Immature natural killer cell (primary cell): ENCODE data around the gene DAB2IP. TPM values are rescaled to one million over a fixed set of nuclear protein-coding genes. Genes with fewer than 3 reads are reported as not detected.
"Not testable (repeated sequence)": the region's sequence is repeated elsewhere in the genome, so short reads cannot be mapped to it uniquely, and the experiment has no call there.

Experiments
- DNase-seq, 3 donors: peaks; one replicate each; pipeline ENCODE4 v3.0.0; 2022; ENCODE audit warnings: mixed read lengths in 1 of 3
- H3K27ac Mint-ChIP-seq, 6 donors: one replicate each; pipeline ENCODE4 v1.8.0; 2020; ENCODE audit warnings: mixed read lengths in 6 of 6, mild to moderate bottlenecking in 5 of 6, inconsistent platforms in 4 of 6, moderate library complexity in 3 of 6
- H3K27me3 Mint-ChIP-seq, 3 donors: one replicate each; pipeline ENCODE4 v1.8.0; 2020 to 2021; ENCODE audit warnings: low read depth in 3 of 3, mild to moderate bottlenecking in 3 of 3, mixed read lengths in 3 of 3, moderate library complexity in 3 of 3, inconsistent platforms in 1 of 3
- H3K36me3 Mint-ChIP-seq, 3 donors: one replicate each; pipeline ENCODE4 v1.8.0; 2020; ENCODE audit warnings: mixed read lengths in 3 of 3, inconsistent platforms in 2 of 3, mild to moderate bottlenecking in 2 of 3
- H3K4me1 Mint-ChIP-seq, 2 donors: one replicate each; pipeline ENCODE4 v1.8.0; 2020; ENCODE audit warnings: inconsistent platforms in 2 of 2, mild to moderate bottlenecking in 2 of 2, mixed read lengths in 2 of 2, moderate library complexity in 1 of 2
- H3K4me3 Mint-ChIP-seq, 5 donors: one replicate each; pipeline ENCODE4 v1.8.0; 2020; ENCODE audit warnings: mild to moderate bottlenecking in 5 of 5, mixed read lengths in 5 of 5, inconsistent platforms in 3 of 5, moderate library complexity in 3 of 5
- H3K9me3 Mint-ChIP-seq, 6 donors: one replicate each; pipeline ENCODE4 v1.8.0; 2020; ENCODE audit warnings: mild to moderate bottlenecking in 6 of 6, mixed read lengths in 6 of 6, inconsistent platforms in 4 of 6, moderate library complexity in 3 of 6
- polyA plus RNA-seq, 3 donors: library from polyadenylated mRNA; unstranded; fragments of 300-500 nt; fragmentation: Illumina TruSeq; gene quantifications; one replicate each; pipeline ENCODE4 v1.2.3, GENCODE V29; 2021

DAB2IP gene
- polyA plus RNA-seq, 3 donors from 2014 or later, result 0.06 to 1.1 TPM; not detected in 1

- Mint-ChIP-seq H3K4me3 (no peak overlapping the region), H3K27me3 (peaks cover under 1 to 5% (median 2%) of the 10 kb centered on the region in 3 donors), H3K9me3 (peaks cover 0 to 2% (median 0%) of the 10 kb centered on the region in 6 donors), H3K36me3 (no peaks in the 10 kb centered on the region), H3K4me1 (no peaks in the 10 kb centered on the region), H3K27ac (no peak overlapping the region)
- DNase-seq, result no peak
Observed at GRCh38 chr9:121642758-121643157, 8.7 kb upstream of the DAB2IP start.

- Mint-ChIP-seq H3K36me3 (no peaks in the 10 kb centered on the region), H3K4me3 (no peak overlapping the region), H3K27me3 (peaks cover 3 to 5% (median 5%) of the 10 kb centered on the region in 3 donors), H3K27ac (no peak overlapping the region), H3K9me3 (peaks cover 0 to 2% (median 0%) of the 10 kb centered on the region in 6 donors), H3K4me1 (no peaks in the 10 kb centered on the region)
- DNase-seq, result no peak
Observed at GRCh38 chr9:121643473-121643872, 8.0 kb upstream of the DAB2IP start.

GRCh38 chr9:121644040-121644439 lies 7.4 kb upstream of the DAB2IP start:
- not testable (repeated sequence) for H3K4me1 Mint-ChIP-seq, H3K27ac Mint-ChIP-seq, H3K4me3 Mint-ChIP-seq

GRCh38 chr9:121645003-121645402 lies 6.4 kb upstream of the DAB2IP start:
- H3K27ac Mint-ChIP-seq, result no peak overlapping the region
- DNase-seq, result no peak
- peaks cover 0 to 2% (median 0%) of the 10 kb centered on the region in 6 donors for H3K9me3 Mint-ChIP-seq
- H3K27me3 Mint-ChIP-seq, result peaks cover 5 to 10% (median 9%) of the 10 kb centered on the region in 3 donors
- H3K4me1 Mint-ChIP-seq, result no peaks in the 10 kb centered on the region
- no peak overlapping the region for H3K4me3 Mint-ChIP-seq
- no peaks in the 10 kb centered on the region for H3K36me3 Mint-ChIP-seq

More at GRCh38 chr9:121644040-121644439, 7.4 kb upstream of the DAB2IP start:
- not testable (repeated sequence) for H3K27me3 Mint-ChIP-seq, H3K9me3 Mint-ChIP-seq, H3K36me3 Mint-ChIP-seq, DNase-seq

- DNase-seq, result no peak
- no peak overlapping the region for H3K4me3 Mint-ChIP-seq
- peaks cover 5 to 7% of the 10 kb centered on the region in 2 donors for H3K4me1 Mint-ChIP-seq
- H3K9me3 Mint-ChIP-seq, result peaks cover 0 to 2% (median 0%) of the 10 kb centered on the region in 6 donors
- H3K36me3 Mint-ChIP-seq, result no peaks in the 10 kb centered on the region
- no peak overlapping the region for H3K27ac Mint-ChIP-seq
- peaks cover 8 to 18% (median 14%) of the 10 kb centered on the region in 3 donors for H3K27me3 Mint-ChIP-seq
Observed at GRCh38 chr9:121645853-121646807, 5.3 kb upstream of the DAB2IP start.

GRCh38 chr9:121646992-121647391 lies 4.4 kb upstream of the DAB2IP start:
- Mint-ChIP-seq H3K36me3 (no peaks in the 10 kb centered on the region), H3K4me3 (no peak overlapping the region), H3K4me1 (peaks cover 6 to 9% of the 10 kb centered on the region in 2 donors), H3K27ac (no peak overlapping the region), H3K27me3 (peaks cover 10 to 18% (median 14%) of the 10 kb centered on the region in 3 donors), H3K9me3 (peaks cover 0 to 2% (median 0%) of the 10 kb centered on the region in 6 donors)
- no peak for DNase-seq

- peaks cover 9 to 12% of the 10 kb centered on the region in 2 donors for H3K4me1 Mint-ChIP-seq
- H3K36me3 Mint-ChIP-seq, result no peaks in the 10 kb centered on the region
- no peaks in the 10 kb centered on the region for H3K9me3 Mint-ChIP-seq
- peaks cover 17 to 23% (median 18%) of the 10 kb centered on the region in 3 donors for H3K27me3 Mint-ChIP-seq
- no peak overlapping the region for H3K27ac Mint-ChIP-seq
- H3K4me3 Mint-ChIP-seq, result no peak overlapping the region
- DNase-seq, result no peak
Observed at GRCh38 chr9:121648172-121648571, 3.3 kb upstream of the DAB2IP start.

- peaks cover 9 to 12% of the 10 kb centered on the region in 2 donors for H3K4me1 Mint-ChIP-seq
- no peaks in the 10 kb centered on the region for H3K9me3 Mint-ChIP-seq
- H3K27me3 Mint-ChIP-seq, result peaks cover 18 to 28% (median 21%) of the 10 kb centered on the region in 3 donors
- H3K36me3 Mint-ChIP-seq, result no peaks in the 10 kb centered on the region
- H3K27ac Mint-ChIP-seq, result no peak overlapping the region
- no peak for DNase-seq
- no peak overlapping the region for H3K4me3 Mint-ChIP-seq
Observed at GRCh38 chr9:121648799-121649198, 2.6 kb upstream of the DAB2IP start.

GRCh38 chr9:121649476-121650216 lies 1.8 kb upstream of the DAB2IP start:
- Mint-ChIP-seq H3K27me3 (peaks cover 18 to 34% (median 23%) of the 10 kb centered on the region in 3 donors), H3K36me3 (no peaks in the 10 kb centered on the region), H3K27ac (no peak overlapping the region), H3K4me1 (peaks cover 9 to 12% of the 10 kb centered on the region in 2 donors), H3K4me3 (peak overlapping the region in 2 of 5 donors; percentile 10 to 36), H3K9me3 (no peaks in the 10 kb centered on the region)
- DNase-seq, result no peak

- Mint-ChIP-seq H3K4me3 (peak overlapping the region; percentile 47 to 71 (median 49)), H3K4me1 (peaks cover 9 to 12% of the 10 kb centered on the region in 2 donors), H3K9me3 (no peaks in the 10 kb centered on the region), H3K27ac (no peak overlapping the region), H3K36me3 (no peaks in the 10 kb centered on the region), H3K27me3 (peaks cover 20 to 34% (median 27%) of the 10 kb centered on the region in 3 donors)
- no peak for DNase-seq
Observed at GRCh38 chr9:121650217-121651007, 1.0 kb upstream of the DAB2IP start.

- no peaks in the 10 kb centered on the region for H3K36me3 Mint-ChIP-seq
- H3K4me1 Mint-ChIP-seq, result peaks cover 9 to 12% of the 10 kb centered on the region in 2 donors
- peak overlapping the region; percentile 47 to 71 (median 49) for H3K4me3 Mint-ChIP-seq
- H3K27ac Mint-ChIP-seq, result no peak overlapping the region
- no peaks in the 10 kb centered on the region for H3K9me3 Mint-ChIP-seq
- H3K27me3 Mint-ChIP-seq, result peaks cover 20 to 34% (median 27%) of the 10 kb centered on the region in 3 donors
- DNase-seq, result no peak
Observed at GRCh38 chr9:121651008-121651294, 483 bp upstream of the DAB2IP start.

- H3K27me3 Mint-ChIP-seq, result peaks cover 18 to 34% (median 22%) of the 10 kb centered on the region in 3 donors
- no peaks in the 10 kb centered on the region for H3K36me3 Mint-ChIP-seq
- no peak for DNase-seq
- no peaks in the 10 kb centered on the region for H3K9me3 Mint-ChIP-seq
- H3K27ac Mint-ChIP-seq, result no peak overlapping the region
- H3K4me1 Mint-ChIP-seq, result peaks cover 9 to 12% of the 10 kb centered on the region in 2 donors
- H3K4me3 Mint-ChIP-seq, result peak overlapping the region in 2 of 5 donors; percentile 50 to 63
Observed at GRCh38 chr9:121652021-121652837, 795 bp downstream of the DAB2IP start.

- H3K4me3 Mint-ChIP-seq, result no peak overlapping the region
- no peaks in the 10 kb centered on the region for H3K36me3 Mint-ChIP-seq
- peaks cover 9 to 12% of the 10 kb centered on the region in 2 donors for H3K4me1 Mint-ChIP-seq
- peaks cover 20 to 34% (median 22%) of the 10 kb centered on the region in 3 donors for H3K27me3 Mint-ChIP-seq
- no peak for DNase-seq
- H3K27ac Mint-ChIP-seq, result no peak overlapping the region
- H3K9me3 Mint-ChIP-seq, result no peaks in the 10 kb centered on the region
Observed at GRCh38 chr9:121652838-121653231, 1.4 kb downstream of the DAB2IP start.
